GM12801 (cell line): ENCODE results near the gene INPP4A.

ENCODE experiments used
- TF ChIP-seq, protein P1 (sequence below): IDR thresholded peaks from one replicate; pipeline ENCODE4 v1.5.1; 2011; ENCODE audit warnings: control low read depth; ENCODE audit not compliant: insufficient read length; ENCODE audit errors: extremely low read depth

The INPP4A gene

GRCh38 chr2:98534761-98535160, 90.1 kb downstream of the INPP4A start:
- TF ChIP-seq, protein P1, sequence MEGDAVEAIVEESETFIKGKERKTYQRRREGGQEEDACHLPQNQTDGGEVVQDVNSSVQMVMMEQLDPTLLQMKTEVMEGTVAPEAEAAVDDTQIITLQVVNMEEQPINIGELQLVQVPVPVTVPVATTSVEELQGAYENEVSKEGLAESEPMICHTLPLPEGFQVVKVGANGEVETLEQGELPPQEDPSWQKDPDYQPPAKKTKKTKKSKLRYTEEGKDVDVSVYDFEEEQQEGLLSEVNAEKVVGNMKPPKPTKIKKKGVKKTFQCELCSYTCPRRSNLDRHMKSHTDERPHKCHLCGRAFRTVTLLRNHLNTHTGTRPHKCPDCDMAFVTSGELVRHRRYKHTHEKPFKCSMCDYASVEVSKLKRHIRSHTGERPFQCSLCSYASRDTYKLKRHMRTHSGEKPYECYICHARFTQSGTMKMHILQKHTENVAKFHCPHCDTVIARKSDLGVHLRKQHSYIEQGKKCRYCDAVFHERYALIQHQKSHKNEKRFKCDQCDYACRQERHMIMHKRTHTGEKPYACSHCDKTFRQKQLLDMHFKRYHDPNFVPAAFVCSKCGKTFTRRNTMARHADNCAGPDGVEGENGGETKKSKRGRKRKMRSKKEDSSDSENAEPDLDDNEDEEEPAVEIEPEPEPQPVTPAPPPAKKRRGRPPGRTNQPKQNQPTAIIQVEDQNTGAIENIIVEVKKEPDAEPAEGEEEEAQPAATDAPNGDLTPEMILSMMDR: no peak

DNA sequence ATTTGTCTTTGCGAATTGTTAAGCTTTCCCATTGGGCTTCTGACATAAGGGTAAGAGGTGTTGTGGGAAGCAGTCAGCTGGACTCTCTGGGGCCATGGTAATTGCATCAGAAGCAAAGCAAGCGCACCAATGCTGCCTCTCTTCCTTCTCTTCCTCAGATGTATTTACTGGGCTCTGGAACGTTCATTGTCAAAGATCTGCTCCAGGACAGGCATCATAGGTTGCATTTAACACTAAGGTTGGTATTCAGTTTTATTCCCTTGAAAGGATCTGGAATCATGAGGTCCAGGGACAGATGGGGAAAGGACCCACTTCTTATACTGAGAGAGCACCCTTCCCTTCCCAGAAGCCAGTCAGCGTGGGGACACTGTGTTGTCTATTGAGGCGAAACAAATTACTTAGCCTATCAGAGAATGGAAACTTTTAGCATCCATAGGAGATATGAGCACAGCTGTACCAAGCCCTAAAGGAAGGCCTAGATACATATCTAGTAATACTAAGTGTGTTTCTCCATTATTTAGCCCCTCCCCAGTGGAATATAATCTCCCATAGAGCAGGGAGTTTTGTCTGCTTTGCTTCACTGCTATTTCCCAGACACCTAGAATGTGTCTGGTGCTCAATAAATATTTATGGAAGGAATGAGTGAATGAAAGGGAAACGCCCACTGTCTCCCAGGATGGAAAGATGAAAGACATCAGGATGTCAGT, 91.5 kb downstream of the INPP4A start:
- TF ChIP-seq, protein P1: no peak

DNA sequence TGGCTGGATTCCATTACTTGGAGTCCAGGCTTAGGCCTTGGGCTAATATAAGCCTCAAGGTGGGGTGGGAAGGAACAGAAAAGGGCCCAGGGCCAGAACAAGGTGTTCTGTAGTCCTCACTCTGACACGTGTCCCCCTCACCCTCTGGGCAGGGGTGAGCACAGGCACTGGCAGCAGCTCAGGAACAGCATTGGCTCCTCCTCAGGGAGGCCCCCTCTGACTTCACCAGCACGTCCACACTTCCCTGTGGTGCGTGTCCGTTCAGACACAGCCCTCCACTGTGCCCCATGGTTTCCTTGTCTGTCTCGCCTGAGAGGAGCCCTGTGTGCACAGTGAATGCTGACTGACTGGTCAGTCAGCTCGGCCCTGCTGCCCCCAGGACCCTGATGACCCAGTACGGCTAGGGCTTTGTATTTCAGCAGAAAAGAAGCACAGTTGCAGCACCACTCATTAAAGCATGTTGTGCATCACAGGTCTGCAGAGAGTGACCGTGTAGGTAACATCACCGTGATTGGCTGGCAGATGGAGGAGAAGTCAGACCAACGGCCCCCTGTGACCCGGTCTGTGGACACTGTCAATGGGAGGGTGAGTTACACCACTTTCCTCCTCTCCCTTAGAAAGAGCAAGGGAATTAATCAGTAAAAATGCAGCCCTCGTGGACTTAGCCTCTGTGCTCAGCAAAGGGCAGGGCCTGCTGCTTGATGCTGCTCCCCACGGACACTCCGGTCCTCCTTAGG, 92.9 kb downstream of the INPP4A start:
- TF ChIP-seq, protein P1: no peak

DNA sequence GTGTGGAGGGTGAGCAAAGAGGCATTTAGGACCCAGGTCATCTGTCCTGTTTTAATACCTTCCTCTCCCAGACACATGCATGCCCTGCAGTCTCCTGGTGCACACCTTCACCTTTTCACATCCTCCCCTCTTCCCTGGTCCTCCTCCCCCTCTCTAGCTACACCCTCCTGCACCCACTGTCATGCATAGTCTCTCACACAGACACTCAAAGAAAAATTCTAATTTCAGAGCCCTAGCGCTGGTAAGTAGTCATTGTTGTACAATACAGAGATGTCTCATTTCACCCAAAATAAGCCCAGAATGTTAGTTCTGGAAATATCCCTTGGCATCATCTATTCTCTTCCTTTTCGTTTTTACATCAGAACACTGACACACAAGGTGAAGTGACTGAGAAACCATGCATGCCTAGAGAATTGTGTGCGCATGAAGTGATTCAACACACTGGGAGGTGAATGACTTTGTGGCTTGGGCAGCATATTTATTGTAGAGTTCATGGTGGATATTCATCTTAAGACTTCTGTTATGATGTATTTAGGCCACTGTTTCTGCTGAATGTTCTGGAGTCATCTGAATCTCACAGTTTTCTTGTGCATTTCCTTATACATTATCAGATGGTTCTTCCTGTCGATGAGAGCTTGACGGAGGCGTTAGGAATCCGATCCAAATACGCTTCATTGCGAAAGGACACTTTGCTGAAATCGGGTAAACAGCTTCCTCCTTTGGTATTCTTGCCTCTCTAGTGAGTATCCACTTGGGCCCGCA, 93.8 kb downstream of the INPP4A start:
- TF ChIP-seq, protein P1: no peak

GRCh38 chr2:98539056-98539735, 94.5 kb downstream of the INPP4A start:
- TF ChIP-seq, protein P1: no peak

DNA sequence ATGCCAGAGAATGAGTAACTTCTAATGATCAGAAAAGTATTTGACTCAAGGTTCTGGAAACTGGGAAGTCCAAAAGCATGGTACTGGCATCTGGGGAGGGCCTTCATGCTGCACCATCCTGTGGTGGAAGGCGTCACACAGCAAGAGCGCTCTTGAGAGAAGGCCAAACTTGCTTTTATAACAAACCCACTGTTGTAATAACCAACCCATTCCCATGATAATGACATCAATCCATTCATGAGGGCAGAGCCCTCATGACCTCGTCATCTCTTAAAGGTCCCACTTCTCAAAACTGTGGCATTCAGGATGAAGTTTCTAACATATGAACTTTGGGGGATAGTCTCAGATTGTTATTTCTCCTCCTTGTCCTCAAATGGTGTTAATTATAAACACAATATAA, 95.9 kb downstream of the INPP4A start:
- TF ChIP-seq, protein P1: no peak

DNA sequence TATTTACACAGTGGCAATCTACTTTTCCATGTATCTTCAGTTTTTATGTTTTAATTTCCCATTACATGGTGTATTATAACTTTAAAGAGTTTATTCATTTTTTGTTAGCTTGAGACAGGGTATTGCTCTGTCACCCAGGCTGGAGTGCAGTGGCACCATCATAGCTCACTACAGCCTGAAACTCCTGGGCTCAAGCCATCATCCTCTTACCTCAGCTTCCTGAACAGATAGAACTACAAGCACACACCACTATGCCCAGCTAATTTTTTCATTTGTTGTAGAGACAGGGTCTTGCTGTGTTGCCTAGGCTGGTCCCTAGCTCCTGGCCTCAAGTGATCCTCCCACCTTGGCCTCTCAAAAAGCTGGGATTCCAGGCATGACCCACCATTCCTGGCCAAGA, 96.8 kb downstream of the INPP4A start:
- TF ChIP-seq, protein P1: no peak
